CD4-positive, alpha-beta T cell (primary cell): Measurements from ENCODE around the gene GRHPR. TPM values are rescaled to one million over a fixed set of nuclear protein-coding genes. Genes with fewer than 3 reads are reported as not detected.
A peak's percentile ranks its signal among the peaks of the same experiment; 100 is the strongest.

ENCODE experiments used
- ATAC-seq: fragments of 200-7000 bp; cut with Tn5 transposase; one replicate; pipeline ENCODE4 v1.10.0; 2022; ENCODE audit warnings: mild to moderate bottlenecking; ENCODE audit not compliant: poor library complexity
- CTCF ChIA-PET: fragments of 350-600 bp; sonication (Branson Sonifier 250); formaldehyde crosslinking; loops from one replicate; lab custom pipeline; 2021; ENCODE audit warnings: antibody characterized with exemption, inconsistent platforms; lab: Charles Lee
- POLR2A ChIA-PET: fragments of 350-600 bp; sonication (Branson Sonifier 250); formaldehyde crosslinking; loops from one replicate; lab custom pipeline; 2021; ENCODE audit warnings: antibody characterized with exemption, inconsistent platforms; lab: Charles Lee
- DNase-seq, 14 experiments: peaks; one replicate each; pipeline ENCODE4 v3.0.0-alpha.2; 2013 to 2020; ENCODE audit warnings: mixed read lengths in 2 of 14
- H3K27ac ChIP-seq, 2 donors: one replicate each; pipeline versions ENCODE4 v1.5.1 to v1.7.0; 2013; ENCODE audit warnings: low read length in 2 of 2, low read depth in 1 of 2, mild to moderate bottlenecking in 1 of 2
- H3K27me3 ChIP-seq, 2 experiments: 1 replicate in 1 of 2; 2 replicates in 1 of 2; pipeline versions ENCODE4 v1.6.1 to v1.7.0; 2013; ENCODE audit warnings: low read length in 2 of 2, control low read depth in 1 of 2, mild to moderate bottlenecking in 1 of 2, moderate library complexity in 1 of 2; ENCODE audit not compliant: insufficient read depth in 2 of 2, control insufficient read depth in 1 of 2
- H3K36me3 ChIP-seq: one replicate; pipeline ENCODE4 v1.6.1; 2013; ENCODE audit warnings: low read length, control low read depth; ENCODE audit not compliant: insufficient read depth
- H3K4me1 ChIP-seq: one replicate; pipeline ENCODE4 v1.6.1; 2013; ENCODE audit warnings: low read length, control low read depth; ENCODE audit not compliant: insufficient read depth
- H3K4me3 ChIP-seq: one replicate; pipeline ENCODE4 v1.5.1; 2013; ENCODE audit warnings: mild to moderate bottlenecking, low read length, moderate library complexity
- H3K9me3 ChIP-seq, 2 experiments: 1 replicate in 1 of 2; 2 replicates in 1 of 2; pipeline versions ENCODE4 v1.6.1 to v1.7.0; 2013; ENCODE audit warnings: low read length in 2 of 2, mild to moderate bottlenecking in 2 of 2, control low read depth in 1 of 2, moderate library complexity in 1 of 2; ENCODE audit not compliant: control insufficient read depth in 1 of 2, insufficient read depth in 1 of 2
- H3K27ac Mint-ChIP-seq: one replicate; pipeline ENCODE4 v1.8.0; 2020; ENCODE audit warnings: mixed read lengths
- H3K27me3 Mint-ChIP-seq: one replicate; pipeline ENCODE4 v1.8.0; 2021; ENCODE audit warnings: mixed read lengths
- H3K36me3 Mint-ChIP-seq: one replicate; pipeline ENCODE4 v1.8.0; 2021; ENCODE audit warnings: low read depth, mixed read lengths
- H3K4me1 Mint-ChIP-seq: one replicate; pipeline ENCODE4 v1.8.0; 2021; ENCODE audit warnings: low read depth, mixed read lengths
- H3K4me3 Mint-ChIP-seq: one replicate; pipeline ENCODE4 v1.8.0; 2020; ENCODE audit warnings: mild to moderate bottlenecking, mixed read lengths
- H3K9me3 Mint-ChIP-seq: one replicate; pipeline ENCODE4 v1.8.0; 2020; ENCODE audit warnings: mixed read lengths
- CTCF ChIP-seq: fragments of 200-600 bp; IDR thresholded peaks from one replicate; pipeline ENCODE4 v1.8.0; 2022; ENCODE audit warnings: antibody characterized with exemption, mild to moderate bottlenecking
- intact Hi-C, 2 experiments: fragments of 100-400 bp; cut with DNase I in 1 of 2; cut with micrococcal nuclease in 1 of 2; formaldehyde crosslinking; loops; one replicate each; pipeline versions ENCODE4 v1.15.1 to v1.9.0; 2023 to 2025; cut with DNase I, micrococcal nuclease
- total RNA-seq, 174 experiments: library from RNA in 2 of 174; stranded (reverse) in 2 of 174; gene quantifications; one replicate each; pipeline ENCODE4 v1.2.3 and lab custom pipeline; 2021 to 2026

GRHPR gene
- total RNA-seq, 2 experiments from 2014 or later, result 29.0 to 29.6 TPM

GRCh38 chr9:37454238-37454637 lies 31.7 kb downstream of the GRHPR start:
- H3K4me3 Mint-ChIP-seq, result no peak overlapping the region
- DNase-seq (no peak), ATAC-seq (no peak)
- intact Hi-C loops, result no loop called here
- no peaks in the 10 kb centered on the region for H3K36me3 ChIP-seq
- ChIA-PET POLR2A (no interaction called here), CTCF (no interaction called here)
- no peaks in the 10 kb centered on the region for H3K27me3 Mint-ChIP-seq
- H3K27me3 ChIP-seq, result no peaks in the 10 kb centered on the region
- no peak overlapping the region for H3K4me3 ChIP-seq
- no peak overlapping the region for H3K27ac Mint-ChIP-seq
- no peaks in the 10 kb centered on the region for H3K9me3 ChIP-seq
- no peak overlapping the region for H3K27ac ChIP-seq
- no peaks in the 10 kb centered on the region for H3K9me3 Mint-ChIP-seq
- peaks cover 74% of the 10 kb centered on the region for H3K4me1 Mint-ChIP-seq
- H3K36me3 Mint-ChIP-seq, result peaks cover 15% of the 10 kb centered on the region
- no peak for TF ChIP-seq CTCF
- H3K4me1 ChIP-seq, result peaks cover 11% of the 10 kb centered on the region

- ChIA-PET POLR2A (no interaction called here), CTCF (no interaction called here)
- Histone ChIP-seq H3K27me3 (no peaks in the 10 kb centered on the region), H3K4me1 (peaks cover 14% of the 10 kb centered on the region), H3K27ac (no peak overlapping the region), H3K4me3 (no peak overlapping the region), H3K9me3 (no peaks in the 10 kb centered on the region), H3K36me3 (no peaks in the 10 kb centered on the region)
- Mint-ChIP-seq H3K27ac (peak overlapping the region; percentile 66), H3K36me3 (peaks cover 5% of the 10 kb centered on the region), H3K9me3 (no peaks in the 10 kb centered on the region), H3K4me3 (no peak overlapping the region), H3K27me3 (no peaks in the 10 kb centered on the region), H3K4me1 (peaks cover 70% of the 10 kb centered on the region)
- no peak for TF ChIP-seq CTCF
- ATAC-seq (no peak), DNase-seq (no peak)
- intact Hi-C loops, result loop anchor here in 1 of 2 experiments (1.0 kb wide), 1 partner anchor 27 kb away; no protein-coding TSS in a partner anchor
Observed at GRCh38 chr9:37455884-37456647, 33.6 kb downstream of the GRHPR start.

- ATAC-seq (no peak), DNase-seq (peak in 1 of 14 experiments; percentile 14)
- H3K4me1 ChIP-seq, result peaks cover 14% of the 10 kb centered on the region
- no peak overlapping the region for H3K4me3 ChIP-seq
- peak overlapping the region; percentile 66 for H3K27ac Mint-ChIP-seq
- no peaks in the 10 kb centered on the region for H3K27me3 ChIP-seq
- no peak for TF ChIP-seq CTCF
- no peaks in the 10 kb centered on the region for H3K9me3 Mint-ChIP-seq
- H3K9me3 ChIP-seq, result no peaks in the 10 kb centered on the region
- ChIA-PET POLR2A (interaction anchor here (0.8 to 1.0 kb wide), 2 partner anchors 9 to 34 kb away, joined by 3 to 4 read pairs; partner anchors contain the start of gene GRHPR), CTCF (no interaction called here)
- H3K27ac ChIP-seq, result no peak overlapping the region
- H3K27me3 Mint-ChIP-seq, result no peaks in the 10 kb centered on the region
- no peak overlapping the region for H3K4me3 Mint-ChIP-seq
- no peaks in the 10 kb centered on the region for H3K36me3 ChIP-seq
- intact Hi-C loops, result no loop called here
- peaks cover 5% of the 10 kb centered on the region for H3K36me3 Mint-ChIP-seq
- peaks cover 70% of the 10 kb centered on the region for H3K4me1 Mint-ChIP-seq
Observed at GRCh38 chr9:37456817-37457216, 34.3 kb downstream of the GRHPR start.
